AG10803 (cell line): Measurements from ENCODE around the gene GNG7.

Source experiments
- DNase-seq: peaks from one replicate; pipeline ENCODE4 v3.0.0; 2010; ENCODE audit warnings: low read depth
- H3K4me3 ChIP-seq: 2 replicates; pipeline ENCODE4 v1.5.1; 2011; ENCODE audit warnings: mild to moderate bottlenecking, low read length, control low read depth
- CTCF ChIP-seq: conservative IDR thresholded peaks from 2 replicates; pipeline ENCODE4 v1.5.1; 2011; ENCODE audit warnings: mild to moderate bottlenecking, low read length, control low read depth, inconsistent platforms

The GNG7 gene

GRCh38 chr19:2720777-2721569, 18.5 kb upstream of the GNG7 start, which contains the start of gene DIRAS1:
DIRAS1 (minus strand) TSS chr19:2721372; CDS start chr19:2717806, 3,566 bp downstream.
- TF ChIP-seq CTCF = no peak
- DNase-seq = no peak
- H3K4me3 ChIP-seq = peak within 1 kb of the TSS; percentile 67

GRCh38 chr19:2719920-2720776, 17.7 kb upstream of the GNG7 start:
- DNase-seq = peak; percentile 56
- TF ChIP-seq CTCF = peak; percentile 16
- peak overlapping the region; percentile 67 for H3K4me3 ChIP-seq

GRCh38 chr19:2719232-2719735, 16.8 kb upstream of the GNG7 start:
- no peak overlapping the region; the same call in 1 of the 2 replicates for H3K4me3 ChIP-seq
- DNase-seq = no peak
- no peak for TF ChIP-seq CTCF

GRCh38 chr19:2717638-2718541, 15.4 kb upstream of the GNG7 start:
- no peak for TF ChIP-seq CTCF
- H3K4me3 ChIP-seq = no peak overlapping the region
- DNase-seq = no peak

GRCh38 chr19:2716722-2717637, 14.5 kb upstream of the GNG7 start:
- DNase-seq = no peak
- TF ChIP-seq CTCF = no peak
- no peak overlapping the region for H3K4me3 ChIP-seq

GRCh38 chr19:2716275-2716650, 13.8 kb upstream of the GNG7 start:
- DNase-seq = no peak
- TF ChIP-seq CTCF = no peak
- H3K4me3 ChIP-seq = no peak overlapping the region
